ENCODE results near the gene PLXNB1. TPM values are rescaled to one million over a fixed set of nuclear protein-coding genes. Genes with fewer than 3 reads are reported as not detected.
"Not testable (repeated sequence)": the region's sequence is repeated elsewhere in the genome, so short reads cannot be mapped to it uniquely, and the experiment has no call there.

PLXNB1 gene, protein sequence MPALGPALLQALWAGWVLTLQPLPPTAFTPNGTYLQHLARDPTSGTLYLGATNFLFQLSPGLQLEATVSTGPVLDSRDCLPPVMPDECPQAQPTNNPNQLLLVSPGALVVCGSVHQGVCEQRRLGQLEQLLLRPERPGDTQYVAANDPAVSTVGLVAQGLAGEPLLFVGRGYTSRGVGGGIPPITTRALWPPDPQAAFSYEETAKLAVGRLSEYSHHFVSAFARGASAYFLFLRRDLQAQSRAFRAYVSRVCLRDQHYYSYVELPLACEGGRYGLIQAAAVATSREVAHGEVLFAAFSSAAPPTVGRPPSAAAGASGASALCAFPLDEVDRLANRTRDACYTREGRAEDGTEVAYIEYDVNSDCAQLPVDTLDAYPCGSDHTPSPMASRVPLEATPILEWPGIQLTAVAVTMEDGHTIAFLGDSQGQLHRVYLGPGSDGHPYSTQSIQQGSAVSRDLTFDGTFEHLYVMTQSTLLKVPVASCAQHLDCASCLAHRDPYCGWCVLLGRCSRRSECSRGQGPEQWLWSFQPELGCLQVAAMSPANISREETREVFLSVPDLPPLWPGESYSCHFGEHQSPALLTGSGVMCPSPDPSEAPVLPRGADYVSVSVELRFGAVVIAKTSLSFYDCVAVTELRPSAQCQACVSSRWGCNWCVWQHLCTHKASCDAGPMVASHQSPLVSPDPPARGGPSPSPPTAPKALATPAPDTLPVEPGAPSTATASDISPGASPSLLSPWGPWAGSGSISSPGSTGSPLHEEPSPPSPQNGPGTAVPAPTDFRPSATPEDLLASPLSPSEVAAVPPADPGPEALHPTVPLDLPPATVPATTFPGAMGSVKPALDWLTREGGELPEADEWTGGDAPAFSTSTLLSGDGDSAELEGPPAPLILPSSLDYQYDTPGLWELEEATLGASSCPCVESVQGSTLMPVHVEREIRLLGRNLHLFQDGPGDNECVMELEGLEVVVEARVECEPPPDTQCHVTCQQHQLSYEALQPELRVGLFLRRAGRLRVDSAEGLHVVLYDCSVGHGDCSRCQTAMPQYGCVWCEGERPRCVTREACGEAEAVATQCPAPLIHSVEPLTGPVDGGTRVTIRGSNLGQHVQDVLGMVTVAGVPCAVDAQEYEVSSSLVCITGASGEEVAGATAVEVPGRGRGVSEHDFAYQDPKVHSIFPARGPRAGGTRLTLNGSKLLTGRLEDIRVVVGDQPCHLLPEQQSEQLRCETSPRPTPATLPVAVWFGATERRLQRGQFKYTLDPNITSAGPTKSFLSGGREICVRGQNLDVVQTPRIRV (N-terminal part only)
- 10 to 100 TPM; 20.1 to 54.4 (median 34.7) TPM for total RNA-seq

DNA sequence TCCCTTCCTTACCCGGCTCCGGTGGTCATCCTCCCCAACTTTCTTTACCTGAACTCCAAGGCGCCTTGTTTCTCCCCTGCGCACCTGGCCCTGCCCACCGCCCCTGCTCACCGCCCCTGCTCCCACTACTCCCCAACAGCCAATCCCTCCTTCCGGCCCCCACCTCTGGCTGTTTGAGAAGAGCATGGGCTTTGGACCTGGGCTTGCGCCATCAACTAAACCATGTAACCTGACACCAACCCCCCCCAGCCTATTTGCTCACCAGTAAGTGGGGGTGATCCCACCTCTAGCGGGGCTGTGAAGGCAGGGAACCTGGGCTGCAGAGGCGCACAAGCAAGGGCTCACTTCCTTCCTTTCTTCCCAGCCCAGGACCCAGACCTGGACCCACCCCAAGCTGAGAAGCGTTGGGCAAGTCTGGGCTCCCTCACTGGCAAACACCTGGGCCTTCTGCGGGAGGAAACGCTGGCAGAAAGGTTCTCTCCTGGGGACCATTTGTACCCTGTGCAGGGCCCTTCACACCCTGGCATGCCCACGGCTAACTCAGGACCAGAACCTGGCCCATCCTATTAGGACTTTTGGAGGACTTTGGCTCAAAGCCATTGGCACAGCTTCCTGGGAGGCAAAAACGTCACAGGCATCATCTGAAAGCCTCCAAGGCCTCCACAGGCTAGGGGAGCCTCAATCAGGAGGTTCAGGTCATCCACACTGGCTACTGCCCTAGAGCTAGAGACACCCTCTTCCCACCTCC, at the start of gene PLXNB1:
Gene PLXNB1, minus strand, starts transcription at position 127 of the 748 bp plus-strand sequence. CDS start 5,475 bp downstream, outside the sequence.
- in situ Hi-C loops (cut with MboI; ENCODE audit: low pct_unique_long_range_greater_than_20kb in 2 of 9, low sequenced_read_pairs in 9 of 9, unreplicated experiment in 9 of 9): loop anchor here in 7 of 9 experiments (10.0 to 25.0 kb wide), 4 partner anchors 155 to 193 kb away; partner anchors contain the start of gene ZNF589 (in 1 of the 7)
- peak within 1 kb of the TSS; percentile 82 to 93 (median 88) for H3K4me3 ChIP-seq
- H3K27ac ChIP-seq: peak within 1 kb of the TSS; percentile 93 to 94
- H3K4me1 ChIP-seq (replicated peaks in 1 of 2): peaks cover 31 to 34% of the 10 kb centered on the region in 2 donors
- WGBS, 10 experiments: 7 to 80% (median 52%) methylated on average over 1 to 4 of the region's 15 CpGs; no CpG with 5 or more reads in 5 of the 10 experiments
- peak; percentile 0 to 45 (median 18) for ATAC-seq (replicated peaks in 6 of 8)

DNA sequence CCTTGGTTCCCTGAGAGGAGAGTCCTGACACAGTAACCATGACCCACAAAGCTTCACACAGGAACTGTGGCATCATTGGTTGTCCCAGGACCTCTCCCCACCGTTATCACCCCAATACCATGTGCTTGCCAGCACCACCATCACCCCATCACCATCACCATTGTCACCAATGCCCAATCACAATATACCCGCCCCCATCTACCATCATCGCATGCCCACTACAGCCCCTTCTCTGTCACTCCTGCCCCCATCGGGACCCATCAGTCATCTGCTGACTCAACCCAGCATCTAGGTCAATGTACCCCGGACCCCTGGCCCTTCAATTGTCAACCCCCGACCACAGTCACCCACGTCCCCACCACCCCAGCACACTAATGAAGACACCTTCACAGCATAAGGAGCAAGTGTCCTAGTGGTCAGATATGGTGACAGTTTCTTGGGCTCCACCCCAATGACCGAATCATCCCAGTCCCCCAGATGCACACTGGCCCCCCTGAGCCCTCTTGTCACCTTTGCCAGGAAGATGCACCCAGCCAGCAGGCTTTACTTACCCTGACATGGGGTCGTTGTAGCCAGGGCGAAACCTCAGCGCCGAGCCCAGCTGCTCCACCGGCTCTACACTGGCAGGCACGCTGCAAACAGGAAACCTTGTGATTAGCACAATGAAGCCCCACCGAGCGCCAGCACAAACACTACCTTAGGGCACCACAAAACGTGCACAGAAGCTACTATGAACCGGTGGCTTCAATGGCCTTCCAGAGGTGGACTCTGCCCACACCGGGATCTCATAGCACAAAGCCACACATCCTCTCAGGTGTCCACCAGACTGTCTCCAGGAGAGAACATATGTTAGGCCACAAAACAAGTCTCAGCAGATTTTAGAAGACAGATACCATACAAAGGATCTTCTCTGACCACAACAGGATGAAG, 49.0 kb upstream of the PLXNB1 start:
- WGBS, 10 experiments: 50 to 100% (median 82%) methylated on average over 2 to 4 of the region's 19 CpGs; no CpG with 5 or more reads in 5 of the 10 experiments
- no peak for ATAC-seq (replicated peaks in 6 of 8)
- peaks cover 0 to 4% of the 10 kb centered on the region in 2 donors for H3K4me1 ChIP-seq (replicated peaks in 1 of 2)
- H3K27ac ChIP-seq: no peak overlapping the region
- in situ Hi-C loops (cut with MboI; ENCODE audit: low pct_unique_long_range_greater_than_20kb in 2 of 9, low sequenced_read_pairs in 9 of 9, unreplicated experiment in 9 of 9): no loop called here
- no peak overlapping the region for H3K4me3 ChIP-seq

DNA sequence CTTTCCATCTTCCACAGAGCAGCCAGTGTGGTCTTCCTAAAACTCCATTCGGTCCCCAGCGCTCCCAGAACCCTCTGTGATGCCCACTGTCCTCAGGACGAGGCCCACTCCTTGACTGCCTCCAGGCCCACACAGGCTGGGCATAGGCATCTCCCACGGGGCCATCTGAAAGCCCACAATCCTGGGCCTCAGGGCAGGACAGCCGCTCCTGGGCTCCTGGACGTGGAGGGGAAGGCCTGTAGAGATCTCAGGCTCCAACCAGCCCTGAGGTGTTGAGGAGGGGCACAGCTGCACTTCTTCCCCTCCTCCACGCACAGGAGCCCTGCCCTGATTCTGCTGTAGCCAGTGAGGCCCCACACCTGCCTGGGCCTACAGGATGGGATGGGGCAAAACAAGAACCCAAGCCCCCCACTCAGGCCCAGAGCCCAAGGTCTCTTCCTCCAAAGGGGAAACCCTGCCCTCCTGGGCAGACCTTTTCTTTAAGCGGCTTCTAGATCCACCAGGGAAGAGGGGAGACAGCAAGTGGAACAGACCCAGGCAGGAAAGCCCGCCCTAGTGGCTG, 48.2 kb upstream of the PLXNB1 start:
- ATAC-seq (replicated peaks in 6 of 8): no peak
- peaks cover 5 to 10% of the 10 kb centered on the region in 2 donors for H3K4me1 ChIP-seq (replicated peaks in 1 of 2)
- H3K4me3 ChIP-seq: no peak overlapping the region
- in situ Hi-C loops (cut with MboI; ENCODE audit: low pct_unique_long_range_greater_than_20kb in 2 of 9, low sequenced_read_pairs in 9 of 9, unreplicated experiment in 9 of 9): no loop called here
- 80 to 93% (median 93%) methylated on average over 1 to 5 of the region's 9 CpGs; no CpG with 5 or more reads in 7 of the 10 experiments for WGBS, 10 experiments
- H3K27ac ChIP-seq: no peak overlapping the region

DNA sequence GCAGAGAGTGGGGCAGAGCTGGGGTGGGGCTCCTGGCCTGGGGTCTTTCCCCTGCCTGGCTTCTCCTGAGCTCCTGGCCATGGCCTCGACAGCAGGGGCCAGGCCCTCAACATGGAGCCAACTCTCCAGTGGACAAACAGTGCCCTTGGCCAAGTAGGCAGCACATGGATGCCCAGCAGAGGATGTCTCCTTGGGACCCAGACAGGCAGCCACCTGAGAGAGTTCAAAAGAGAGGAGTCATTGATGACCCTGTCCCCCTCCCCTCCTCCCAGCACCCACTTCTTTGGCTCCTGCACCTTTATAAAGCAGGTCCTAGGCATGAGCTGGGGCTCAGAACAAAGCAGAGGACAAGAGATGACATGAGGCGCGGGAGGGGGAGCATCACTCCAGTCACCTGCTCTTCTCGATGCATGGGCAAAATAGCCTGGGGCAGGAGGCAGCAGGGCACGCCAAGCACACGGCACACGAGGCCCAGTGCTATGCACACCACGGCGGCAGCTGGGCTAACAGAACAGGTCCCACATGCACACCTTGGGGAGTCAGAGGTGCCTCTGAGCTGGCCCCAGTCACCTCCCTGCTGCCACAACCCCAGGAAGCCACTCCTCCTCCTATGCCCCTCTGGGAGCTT, 46.7 kb upstream of the PLXNB1 start:
- Histone ChIP-seq H3K4me1 (replicated peaks in 1 of 2) (peaks cover 15 to 18% of the 10 kb centered on the region in 2 donors), H3K27ac (no peak overlapping the region), H3K4me3 (no peak overlapping the region)
- ATAC-seq (replicated peaks in 6 of 8): no peak
- in situ Hi-C loops (cut with MboI; ENCODE audit: low pct_unique_long_range_greater_than_20kb in 2 of 9, low sequenced_read_pairs in 9 of 9, unreplicated experiment in 9 of 9): no loop called here
- 83 to 96% (median 89%) methylated on average over 2 to 6 of the region's 9 CpGs; no CpG with 5 or more reads in 6 of the 10 experiments for WGBS, 10 experiments

DNA sequence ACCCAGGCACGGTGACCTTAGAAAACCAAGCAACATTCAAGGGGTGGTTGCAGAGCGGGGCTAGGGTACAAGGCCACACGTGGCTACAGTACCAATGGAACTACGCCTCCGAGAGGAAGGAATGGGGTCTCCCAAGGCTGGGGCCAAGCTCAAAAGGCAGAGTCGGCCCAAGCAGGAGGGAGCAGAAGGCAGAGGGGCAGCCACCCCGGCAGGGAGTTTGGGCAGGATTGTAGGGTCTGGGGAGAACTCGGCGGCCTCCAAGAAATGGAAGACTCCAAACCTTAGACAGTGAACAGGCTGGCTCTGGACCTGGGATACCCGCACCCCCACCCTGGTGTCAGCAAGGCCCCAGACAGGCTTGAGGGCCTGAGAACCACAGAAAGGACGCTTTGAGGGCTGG, 45.3 kb upstream of the PLXNB1 start:
- H3K4me1 ChIP-seq (replicated peaks in 1 of 2): peaks cover 15 to 28% of the 10 kb centered on the region in 2 donors
- in situ Hi-C loops (cut with MboI; ENCODE audit: low pct_unique_long_range_greater_than_20kb in 2 of 9, low sequenced_read_pairs in 9 of 9, unreplicated experiment in 9 of 9): no loop called here
- H3K4me3 ChIP-seq: no peak overlapping the region
- 14 to 100% (median 27%) methylated on average over 1 to 8 of the region's 11 CpGs; no CpG with 5 or more reads in 4 of the 10 experiments for WGBS, 10 experiments
- no peak overlapping the region for H3K27ac ChIP-seq
- no peak for ATAC-seq (replicated peaks in 6 of 8)

DNA sequence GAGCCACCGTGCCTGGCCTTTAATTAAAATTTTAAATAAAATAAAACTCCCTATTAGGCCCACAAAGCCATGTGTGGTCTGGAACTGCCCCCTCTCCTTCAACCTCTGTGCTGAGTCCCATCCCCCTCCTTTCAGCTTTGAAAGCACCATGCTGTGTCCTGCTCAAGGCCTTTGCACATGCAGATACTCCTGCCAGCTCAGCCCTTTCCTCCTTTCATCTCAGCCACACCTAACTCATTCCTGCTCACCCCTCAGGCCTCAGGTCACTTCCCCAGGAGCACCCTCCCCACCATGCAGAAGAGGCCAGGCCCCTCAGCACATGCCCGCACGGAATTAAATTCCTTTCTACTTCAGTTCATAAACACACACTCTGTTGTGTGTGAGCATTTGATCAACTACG, 44.7 kb upstream of the PLXNB1 start:
- 20 to 100% (median 67%) methylated on average over 1 to 2 of the region's 4 CpGs; no CpG with 5 or more reads in 3 of the 10 experiments for WGBS, 10 experiments
- H3K4me3 ChIP-seq: no peak overlapping the region
- in situ Hi-C loops (cut with MboI; ENCODE audit: low pct_unique_long_range_greater_than_20kb in 2 of 9, low sequenced_read_pairs in 9 of 9, unreplicated experiment in 9 of 9): no loop called here
- H3K4me1 ChIP-seq (replicated peaks in 1 of 2): peaks cover 15 to 28% of the 10 kb centered on the region in 2 donors
- ATAC-seq (replicated peaks in 6 of 8): peak in 2 of 8 experiments; percentile 2 to 3
- no peak overlapping the region for H3K27ac ChIP-seq

DNA sequence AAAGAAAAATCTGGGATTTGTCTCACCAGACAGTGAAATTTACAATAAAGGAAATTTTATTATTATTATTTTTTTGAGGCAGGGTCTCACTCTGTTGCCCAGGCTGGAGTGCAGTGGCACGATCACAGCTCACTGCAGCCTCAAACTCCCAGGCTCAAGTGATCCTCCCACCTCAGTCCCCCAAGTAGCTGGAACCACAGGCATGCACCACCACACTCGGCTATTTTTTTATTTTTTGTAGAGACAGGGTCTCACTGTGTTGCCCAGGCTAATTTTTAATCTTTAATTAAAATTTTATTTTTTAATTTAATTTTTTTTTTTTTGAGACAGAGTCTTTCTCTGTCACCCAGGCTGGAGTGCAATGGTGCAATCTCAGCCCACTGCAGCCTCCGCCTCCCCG, 44.1 kb upstream of the PLXNB1 start:
- ATAC-seq (replicated peaks in 6 of 8); in situ Hi-C loops (cut with MboI; ENCODE audit: low pct_unique_long_range_greater_than_20kb in 2 of 9, low sequenced_read_pairs in 9 of 9, unreplicated experiment in 9 of 9); H3K4me3 ChIP-seq; H3K27ac ChIP-seq: not testable (repeated sequence)
- WGBS, 10 experiments: 56 to 100% (median 84%) methylated on average over 1 to 4 of the region's 4 CpGs; no CpG with 5 or more reads in 1 of the 10 experiments
- peaks cover 15 to 28% of the 10 kb centered on the region in 2 donors for H3K4me1 ChIP-seq (replicated peaks in 1 of 2)

DNA sequence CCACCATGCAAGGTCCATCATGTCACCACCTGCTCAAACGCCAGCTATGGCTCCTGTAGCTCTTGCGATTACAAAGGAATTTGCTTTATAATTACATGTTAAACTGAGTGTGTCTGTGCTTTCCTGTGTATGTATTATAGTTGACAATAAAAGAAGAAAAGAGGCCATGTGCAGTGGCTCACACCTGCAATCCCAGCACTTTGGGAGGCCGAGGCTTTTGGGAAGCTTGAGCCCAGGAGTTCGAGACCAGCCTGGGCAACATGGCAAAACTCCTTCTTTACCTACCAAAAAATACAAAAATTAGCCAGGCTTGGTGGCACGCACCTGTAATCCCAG, 43.7 kb upstream of the PLXNB1 start:
- Histone ChIP-seq H3K4me3 (peak overlapping the region in 3 of 5 donors; percentile 57 to 70 (median 65)), H3K27ac (peak overlapping the region; percentile 86 to 91), H3K4me1 (replicated peaks in 1 of 2) (peaks cover 15 to 28% of the 10 kb centered on the region in 2 donors)
- WGBS, 10 experiments: 20 to 100% (median 80%) methylated on average over 1 to 4 of the region's 5 CpGs; no CpG with 5 or more reads in 1 of the 10 experiments
- in situ Hi-C loops (cut with MboI; ENCODE audit: low pct_unique_long_range_greater_than_20kb in 2 of 9, low sequenced_read_pairs in 9 of 9, unreplicated experiment in 9 of 9): no loop called here
- ATAC-seq (replicated peaks in 6 of 8): no peak

DNA sequence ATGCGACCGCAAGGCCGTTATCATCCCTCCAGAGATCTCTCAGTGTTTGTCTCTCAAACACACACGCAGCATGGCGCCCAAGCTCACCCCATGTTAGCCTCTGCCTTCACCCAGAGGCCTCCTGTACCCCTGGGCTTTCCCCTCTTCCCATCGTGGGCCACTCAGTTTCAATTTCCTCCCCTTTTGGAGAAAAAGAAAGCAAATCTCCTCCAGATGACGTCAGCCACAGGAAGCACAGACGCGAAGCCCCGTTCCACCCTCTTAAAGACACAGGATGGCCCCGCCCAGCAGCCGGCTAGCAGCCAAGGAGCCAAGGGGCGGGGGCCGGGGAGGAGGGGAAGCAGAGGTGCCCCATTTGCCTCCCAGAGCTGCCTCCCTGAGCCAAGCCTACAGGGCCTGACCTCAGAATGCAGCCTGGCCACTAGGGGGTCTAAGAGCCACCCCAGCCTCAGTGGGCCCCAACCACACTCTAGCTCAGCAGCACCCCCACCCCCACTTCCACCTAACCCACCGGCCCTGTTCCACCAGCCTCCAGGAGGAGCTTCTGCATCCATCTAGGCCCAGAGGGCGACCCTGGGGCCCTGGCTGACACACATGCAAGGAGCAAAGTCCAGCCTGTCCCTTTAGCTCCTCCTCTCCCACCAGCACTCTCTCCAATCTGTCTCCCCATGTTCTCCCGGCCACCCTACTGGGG, 43.2 kb upstream of the PLXNB1 start:
- peak overlapping the region; percentile 86 to 91 for H3K27ac ChIP-seq
- WGBS, 10 experiments: 0 to 10% (median 0%) methylated on average over 2 to 7 of the region's 17 CpGs; no CpG with 5 or more reads in 4 of the 10 experiments
- peak overlapping the region; percentile 37 to 70 (median 57) for H3K4me3 ChIP-seq
- ATAC-seq (replicated peaks in 6 of 8): peak; percentile 76 to 95 (median 94)
- peaks cover 15 to 28% of the 10 kb centered on the region in 2 donors for H3K4me1 ChIP-seq (replicated peaks in 1 of 2)
- in situ Hi-C loops (cut with MboI; ENCODE audit: low pct_unique_long_range_greater_than_20kb in 2 of 9, low sequenced_read_pairs in 9 of 9, unreplicated experiment in 9 of 9): no loop called here

DNA sequence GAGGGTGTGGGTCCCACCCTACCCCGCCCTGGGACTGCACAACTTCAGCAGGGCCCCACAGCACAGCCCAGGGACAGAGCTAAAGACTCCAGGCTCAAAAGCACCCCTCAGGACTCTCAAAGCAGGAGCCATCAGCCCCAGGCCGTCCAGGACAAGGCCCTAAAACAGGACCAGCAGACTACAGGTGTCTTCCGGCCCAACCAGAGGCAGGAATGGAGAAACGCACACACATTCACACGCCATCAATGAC, 42.7 kb upstream of the PLXNB1 start:
- Histone ChIP-seq H3K4me1 (replicated peaks in 1 of 2) (peaks cover 18 to 32% of the 10 kb centered on the region in 2 donors), H3K4me3 (peak overlapping the region; percentile 37 to 70 (median 57)), H3K27ac (peak overlapping the region; percentile 86 to 91)
- 0 to 8% (median 0%) methylated on average over 1 to 3 of the region's 5 CpGs; no CpG with 5 or more reads in 7 of the 10 experiments for WGBS, 10 experiments
- ATAC-seq (replicated peaks in 6 of 8): peak; percentile 28 to 68 (median 40)
- in situ Hi-C loops (cut with MboI; ENCODE audit: low pct_unique_long_range_greater_than_20kb in 2 of 9, low sequenced_read_pairs in 9 of 9, unreplicated experiment in 9 of 9): no loop called here

All from motor neuron (in vitro differentiated cells).